ENCODE data around the gene GARIN6. TPM values are rescaled to one million over a fixed set of nuclear protein-coding genes. Genes with fewer than 3 reads are reported as not detected.

GARIN6 gene
- total and polyA plus RNA-seq, 2 donors (not counting 1 experiment from before 2014, with no cell fraction given) = not detected

DNA sequence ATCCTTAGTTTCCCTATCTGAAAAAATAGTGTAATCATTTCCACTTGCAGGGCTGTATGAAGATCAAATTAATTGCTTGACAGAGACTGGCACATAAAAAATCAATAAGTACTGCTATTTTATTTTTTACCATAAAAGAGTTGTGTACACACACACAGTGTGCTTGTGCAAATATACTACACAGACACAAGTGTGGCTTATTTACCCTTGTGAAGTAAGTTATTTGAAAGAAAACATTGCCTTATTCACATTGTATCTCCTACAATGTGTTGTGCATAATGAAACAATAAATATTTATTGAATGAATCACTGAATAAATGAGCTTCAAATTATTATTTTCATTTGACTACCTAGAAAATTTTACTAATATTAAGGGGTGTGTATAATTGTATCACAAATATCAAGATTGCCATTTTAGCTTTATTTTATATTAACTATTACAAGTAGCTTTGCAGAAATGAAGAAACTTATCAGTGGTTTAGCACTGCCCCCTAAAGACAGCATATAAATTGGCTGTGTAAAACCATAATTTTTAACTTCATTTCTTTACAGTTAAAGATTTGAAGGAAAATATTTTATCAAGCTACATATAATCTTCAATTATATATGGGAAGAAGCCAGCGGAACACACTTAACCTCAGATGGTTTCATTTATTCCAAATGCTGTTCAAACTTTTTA is 11.3 kb downstream of the GARIN6 start:
- H3K36me3 ChIP-seq (replicated peaks in 1 of 2; ENCODE audit: control extremely low read depth in 1 of 2, control insufficient read depth in 1 of 2, extremely low read depth in 1 of 2, insufficient read depth in 2 of 2, low read length in 1 of 2) = no peaks in the 10 kb centered on the region
- ChIA-PET POLR2A (no interaction called here), CTCF (interaction anchor here (1.6 kb wide), 1 partner anchor 616 kb away, joined by 3 read pairs; no protein-coding TSS in a partner anchor)
- H3K27ac Mint-ChIP-seq = no peak overlapping the region
- H3K4me3 ChIP-seq (ENCODE audit: control extremely low read depth in 1 of 5, extremely low read depth in 1 of 5, insufficient read depth in 1 of 5, low read depth in 2 of 5, low read length in 4 of 5) = no peak overlapping the region
- H3K4me2 ChIP-seq (replicated peaks; ENCODE audit: low read depth, low read length, poor library complexity, severe bottlenecking) = no peak overlapping the region
- H3K27ac ChIP-seq (ENCODE audit: low read length in 2 of 2) = no peak overlapping the region
- no peaks in the 10 kb centered on the region for H4K20me1 ChIP-seq (ENCODE audit: control insufficient read depth, insufficient read depth, low read length, poor library complexity, severe bottlenecking)
- no CpG with 5 or more reads among the region's 1 CpG for WGBS (ENCODE audit: insufficient coverage)
- H3K4me1 ChIP-seq (ENCODE audit: control insufficient read depth in 2 of 2, insufficient read depth in 2 of 2, low read length in 2 of 2) = no peaks in the 10 kb centered on the region
- no peak overlapping the region for H2AFZ ChIP-seq (ENCODE audit: insufficient read depth, low read depth, low read length, poor library complexity, severe bottlenecking)
- H3K9me3 Mint-ChIP-seq (ENCODE audit: insufficient read depth) = no peaks in the 10 kb centered on the region
- intact Hi-C loops (cut with micrococcal nuclease) = no loop called here
- no peaks in the 10 kb centered on the region for H3K4me1 Mint-ChIP-seq
- ATAC-seq (ENCODE audit: low read depth) = no peak
- DNase-seq = no peak
- no peaks in the 10 kb centered on the region for H3K27me3 ChIP-seq (replicated peaks in 1 of 4; ENCODE audit: control extremely low read depth in 1 of 4, control insufficient read depth in 3 of 4, insufficient read depth in 4 of 4, low read length in 3 of 4)
- no peak overlapping the region for H3K4me3 Mint-ChIP-seq
- no peaks in the 10 kb centered on the region for H3K9me3 ChIP-seq (ENCODE audit: control extremely low read depth in 1 of 3, control insufficient read depth in 2 of 3, insufficient read depth in 1 of 3, low read length in 2 of 3)
- H3K27me3 Mint-ChIP-seq = no peaks in the 10 kb centered on the region
- TF ChIP-seq, protein P1, sequence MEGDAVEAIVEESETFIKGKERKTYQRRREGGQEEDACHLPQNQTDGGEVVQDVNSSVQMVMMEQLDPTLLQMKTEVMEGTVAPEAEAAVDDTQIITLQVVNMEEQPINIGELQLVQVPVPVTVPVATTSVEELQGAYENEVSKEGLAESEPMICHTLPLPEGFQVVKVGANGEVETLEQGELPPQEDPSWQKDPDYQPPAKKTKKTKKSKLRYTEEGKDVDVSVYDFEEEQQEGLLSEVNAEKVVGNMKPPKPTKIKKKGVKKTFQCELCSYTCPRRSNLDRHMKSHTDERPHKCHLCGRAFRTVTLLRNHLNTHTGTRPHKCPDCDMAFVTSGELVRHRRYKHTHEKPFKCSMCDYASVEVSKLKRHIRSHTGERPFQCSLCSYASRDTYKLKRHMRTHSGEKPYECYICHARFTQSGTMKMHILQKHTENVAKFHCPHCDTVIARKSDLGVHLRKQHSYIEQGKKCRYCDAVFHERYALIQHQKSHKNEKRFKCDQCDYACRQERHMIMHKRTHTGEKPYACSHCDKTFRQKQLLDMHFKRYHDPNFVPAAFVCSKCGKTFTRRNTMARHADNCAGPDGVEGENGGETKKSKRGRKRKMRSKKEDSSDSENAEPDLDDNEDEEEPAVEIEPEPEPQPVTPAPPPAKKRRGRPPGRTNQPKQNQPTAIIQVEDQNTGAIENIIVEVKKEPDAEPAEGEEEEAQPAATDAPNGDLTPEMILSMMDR (IDR thresholded peaks at IDR 0.05) = no peak
- TF ChIP-seq EZH2 (IDR thresholded peaks at IDR 0.05; ENCODE audit: borderline replicate concordance, insufficient read depth, low read depth, low read length, poor library complexity, severe bottlenecking) = no peak
- no peak overlapping the region for H3K9ac ChIP-seq (ENCODE audit: low read length)
- H3K79me2 ChIP-seq (ENCODE audit: control insufficient read depth, insufficient read depth, low read length) = no peaks in the 10 kb centered on the region

DNA sequence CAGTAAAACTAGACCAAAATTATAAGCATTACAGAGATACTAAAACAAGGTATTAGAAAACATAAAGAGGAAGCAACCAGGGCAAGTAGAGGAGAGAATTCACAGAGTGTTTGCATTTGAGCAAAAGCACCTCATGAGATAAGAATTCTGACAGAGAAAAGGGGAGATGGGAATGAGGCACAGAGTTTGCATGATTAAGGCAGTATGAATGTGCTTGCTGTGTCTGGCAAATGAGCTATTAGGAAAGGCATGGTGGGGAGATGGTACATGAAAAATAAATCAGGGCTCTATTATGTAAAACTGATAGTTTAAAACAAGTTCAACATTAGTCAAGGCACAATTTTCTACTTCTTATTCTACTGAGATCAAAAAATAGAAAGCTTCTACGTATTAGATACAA is 23.1 kb downstream of the GARIN6 start:
- Histone ChIP-seq H4K20me1 (ENCODE audit: control insufficient read depth, insufficient read depth, low read length, poor library complexity, severe bottlenecking) (no peaks in the 10 kb centered on the region), H3K27ac (ENCODE audit: low read length in 2 of 2) (no peak overlapping the region), H3K4me1 (ENCODE audit: control insufficient read depth in 2 of 2, insufficient read depth in 2 of 2, low read length in 2 of 2) (no peaks in the 10 kb centered on the region), H2AFZ (ENCODE audit: insufficient read depth, low read depth, low read length, poor library complexity, severe bottlenecking) (no peak overlapping the region), H3K79me2 (ENCODE audit: control insufficient read depth, insufficient read depth, low read length) (no peaks in the 10 kb centered on the region), H3K4me2 (replicated peaks; ENCODE audit: low read depth, low read length, poor library complexity, severe bottlenecking) (no peak overlapping the region), H3K9me3 (ENCODE audit: control extremely low read depth in 1 of 3, control insufficient read depth in 2 of 3, insufficient read depth in 1 of 3, low read length in 2 of 3) (no peaks in the 10 kb centered on the region), H3K9ac (ENCODE audit: low read length) (no peak overlapping the region), H3K36me3 (replicated peaks in 1 of 2; ENCODE audit: control extremely low read depth in 1 of 2, control insufficient read depth in 1 of 2, extremely low read depth in 1 of 2, insufficient read depth in 2 of 2, low read length in 1 of 2) (no peaks in the 10 kb centered on the region), H3K27me3 (replicated peaks in 1 of 4; ENCODE audit: control extremely low read depth in 1 of 4, control insufficient read depth in 3 of 4, insufficient read depth in 4 of 4, low read length in 3 of 4) (no peaks in the 10 kb centered on the region), H3K4me3 (ENCODE audit: control extremely low read depth in 1 of 5, extremely low read depth in 1 of 5, insufficient read depth in 1 of 5, low read depth in 2 of 5, low read length in 4 of 5) (no peak overlapping the region)
- no peaks in the 10 kb centered on the region for H3K9me3 Mint-ChIP-seq (ENCODE audit: insufficient read depth)
- no CpG with 5 or more reads among the region's 1 CpG for WGBS (ENCODE audit: insufficient coverage)
- no peak overlapping the region for H3K27ac Mint-ChIP-seq
- TF ChIP-seq, protein P1 (IDR thresholded peaks at IDR 0.05) = no peak
- TF ChIP-seq EZH2 (IDR thresholded peaks at IDR 0.05; ENCODE audit: borderline replicate concordance, insufficient read depth, low read depth, low read length, poor library complexity, severe bottlenecking) = no peak
- ChIA-PET POLR2A (no interaction called here), CTCF (no interaction called here)
- H3K27me3 Mint-ChIP-seq = no peaks in the 10 kb centered on the region
- ATAC-seq (ENCODE audit: low read depth) (no peak), DNase-seq (no peak)
- intact Hi-C loops (cut with micrococcal nuclease) = no loop called here
- no peaks in the 10 kb centered on the region for H3K4me1 Mint-ChIP-seq
- no peak overlapping the region for H3K4me3 Mint-ChIP-seq

All from B cell (primary cell).